GM21717 (cell line): ENCODE data around the gene DACH2.

Experiments used
- ATAC-seq: cut with Tn5 transposase; IDR thresholded peaks from one replicate; pipeline ENCODE4 v1.9.1; 2021; ENCODE audit warnings: mild to moderate bottlenecking, moderate library complexity; ENCODE audit not compliant: unreplicated experiment

The DACH2 gene

DNA sequence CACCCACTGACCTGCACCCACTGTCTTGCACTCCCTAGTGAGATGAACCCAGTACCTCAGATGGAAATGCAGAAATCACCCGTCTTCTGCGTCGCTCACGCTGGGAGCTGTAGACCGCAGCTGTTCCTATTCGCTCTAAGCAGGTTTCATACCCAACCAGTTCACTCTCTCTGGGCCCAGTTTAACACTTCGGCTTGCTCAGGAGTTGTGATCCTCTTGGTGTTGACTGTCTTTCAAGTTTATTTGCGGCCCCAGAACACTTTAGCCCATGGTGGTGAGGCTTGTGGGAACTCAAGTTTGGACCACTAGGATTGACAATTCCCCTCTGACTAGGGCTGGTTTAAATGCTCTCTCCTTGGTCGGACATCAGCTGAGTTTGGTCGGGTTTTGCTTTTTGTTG lies 147.0 kb downstream of the DACH2 start:
- ATAC-seq: no peak

DNA sequence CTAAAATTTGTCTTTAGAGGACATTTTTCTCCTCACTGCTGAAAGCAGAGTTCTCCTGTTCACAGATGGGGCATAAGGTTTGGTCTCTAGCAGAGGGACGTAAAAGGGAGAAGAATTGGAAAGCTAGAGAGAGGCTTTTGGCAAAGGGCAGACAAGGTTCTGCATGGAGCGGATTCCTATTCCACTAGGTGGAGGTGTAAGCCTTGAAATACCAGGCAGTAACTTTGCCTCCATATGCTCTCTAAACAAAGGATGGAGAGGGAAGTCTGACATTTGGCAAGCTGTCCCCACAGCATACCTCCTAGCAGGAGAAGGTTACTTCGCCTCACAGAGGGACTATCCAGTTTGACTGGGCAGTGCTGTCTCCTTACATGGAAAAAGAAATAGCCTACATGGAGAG lies 174.7 kb downstream of the DACH2 start:
- ATAC-seq: no peak

DNA sequence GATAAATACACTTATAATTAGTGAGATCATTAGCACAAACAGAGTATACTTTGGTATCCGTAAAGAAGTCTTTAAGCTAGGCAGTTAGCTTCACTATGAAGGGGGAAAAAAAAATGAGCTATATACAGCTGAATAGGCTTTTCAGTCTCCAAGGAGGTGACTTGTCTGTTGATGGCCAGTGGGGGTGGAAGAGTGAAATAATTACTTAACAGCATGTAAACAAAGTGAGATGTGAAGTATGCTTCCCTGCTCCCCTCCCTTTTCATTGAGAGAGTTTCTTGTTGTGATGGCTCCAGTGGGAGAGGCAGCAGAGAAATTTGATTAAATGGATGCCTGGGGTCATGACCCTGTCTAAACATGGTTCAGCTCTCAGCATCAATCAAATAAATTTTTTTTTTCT lies 180.9 kb downstream of the DACH2 start:
- ATAC-seq: no peak

DNA sequence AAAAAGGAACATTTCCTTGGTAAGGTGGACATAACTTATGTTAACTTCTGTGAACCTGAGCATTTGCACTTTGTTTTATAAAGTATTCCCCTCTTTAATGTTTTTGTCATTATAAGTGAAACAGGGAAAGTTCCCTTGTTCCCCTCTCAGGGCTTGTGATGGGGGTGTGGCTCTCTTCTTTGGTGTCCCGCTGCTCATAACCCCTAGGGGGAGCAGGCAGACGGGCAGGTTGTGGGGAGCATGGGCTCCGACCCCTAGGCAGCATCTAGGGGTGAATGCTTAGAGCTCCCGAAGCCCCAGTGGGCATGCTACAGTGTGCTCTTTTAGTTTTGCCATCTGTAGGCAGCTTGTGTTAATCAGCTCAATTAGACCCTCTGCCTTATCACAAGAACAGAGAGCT lies 200.4 kb downstream of the DACH2 start:
- ATAC-seq: no peak

DNA sequence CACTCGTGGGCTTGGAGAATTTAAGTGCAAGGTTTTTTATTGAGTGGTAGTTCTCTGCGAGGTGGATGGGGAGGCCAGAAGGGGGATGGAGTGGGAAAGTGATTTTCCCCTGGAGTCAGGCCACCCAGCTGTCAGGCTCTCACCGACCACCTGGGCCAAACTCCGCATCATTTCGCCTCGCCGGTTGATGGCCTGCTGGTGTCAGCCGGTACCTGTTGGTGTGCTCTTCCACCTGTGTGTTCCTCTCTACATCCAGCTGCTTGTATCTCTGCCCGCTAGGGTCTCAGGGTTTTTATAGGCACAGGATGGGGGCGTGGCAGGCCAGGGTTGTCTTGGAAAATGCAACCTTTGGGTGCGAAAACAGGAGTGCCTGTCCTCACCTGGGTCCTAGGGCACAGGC lies 200.9 kb downstream of the DACH2 start:
- no peak for ATAC-seq

DNA sequence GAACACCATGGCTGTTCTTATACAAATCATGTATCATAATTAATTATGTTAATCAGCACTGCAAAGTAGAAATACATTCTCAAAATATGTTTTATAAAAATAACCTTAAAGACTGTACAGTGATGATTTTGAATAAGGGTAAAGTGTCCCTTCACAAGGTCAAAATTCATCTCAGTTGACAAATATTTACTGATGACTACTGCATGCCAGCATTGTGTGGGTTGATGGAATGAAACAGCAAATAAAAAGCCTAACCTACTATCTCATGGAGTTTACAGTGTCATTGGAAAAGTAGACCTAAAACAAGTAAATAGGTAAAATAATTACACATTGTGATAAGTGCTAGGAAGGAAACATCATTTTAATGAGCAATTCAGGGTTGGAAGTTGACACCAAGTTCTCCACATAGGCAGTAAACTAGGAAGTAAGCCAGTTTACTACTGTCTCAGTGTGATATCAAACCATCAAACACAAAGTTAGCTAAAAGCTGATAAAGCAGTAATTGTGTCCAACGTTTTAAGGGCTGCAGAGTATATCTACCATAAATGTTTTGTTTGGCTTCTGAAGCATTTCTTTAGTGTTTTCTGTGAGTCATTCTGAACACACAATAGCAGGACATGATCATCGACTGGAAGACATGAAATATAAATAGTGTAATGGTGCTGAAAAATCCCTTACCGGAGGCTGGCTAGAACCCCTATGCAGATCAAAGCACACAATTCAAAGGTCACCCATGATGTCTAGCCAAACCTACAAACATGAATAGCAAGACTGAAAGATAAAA lies 221.8 kb downstream of the DACH2 start:
- no peak for ATAC-seq

DNA sequence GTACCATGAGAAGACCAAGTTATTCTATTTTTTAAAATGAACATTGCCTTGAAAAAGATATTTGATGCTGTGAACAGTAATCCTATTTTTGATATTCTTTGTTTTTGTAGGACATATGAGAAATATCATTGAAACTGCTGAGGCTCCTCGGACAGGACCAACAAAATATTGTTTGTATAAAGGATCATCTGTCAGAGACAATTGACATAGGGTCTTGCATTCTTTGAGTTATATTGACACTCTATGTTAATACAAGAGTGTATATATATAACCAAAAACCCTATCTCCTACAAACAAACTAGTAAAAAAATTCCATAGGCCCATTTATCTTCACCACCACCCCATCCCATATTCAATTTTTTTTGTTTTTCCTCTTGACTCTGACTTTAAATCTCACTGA lies 222.7 kb downstream of the DACH2 start:
- no peak for ATAC-seq

DNA sequence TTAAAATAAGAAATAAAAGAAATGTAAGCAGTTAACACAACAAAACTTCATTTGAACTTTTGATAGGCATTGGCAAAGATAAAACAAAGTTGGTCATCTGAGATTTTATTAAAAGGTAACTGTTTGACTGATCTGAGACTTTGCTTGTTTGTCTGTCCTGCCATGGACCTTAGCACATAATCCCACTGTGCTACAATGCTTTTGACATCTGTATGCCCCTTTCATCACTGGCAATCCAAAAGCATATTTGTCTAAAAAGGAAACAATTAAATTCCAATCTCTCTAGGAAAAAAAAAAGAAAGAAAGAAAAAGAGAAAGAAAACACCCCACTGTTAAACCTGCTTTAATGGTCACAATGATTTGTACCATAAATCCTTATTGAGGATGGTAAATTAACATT lies 231.0 kb downstream of the DACH2 start:
- no peak for ATAC-seq

DNA sequence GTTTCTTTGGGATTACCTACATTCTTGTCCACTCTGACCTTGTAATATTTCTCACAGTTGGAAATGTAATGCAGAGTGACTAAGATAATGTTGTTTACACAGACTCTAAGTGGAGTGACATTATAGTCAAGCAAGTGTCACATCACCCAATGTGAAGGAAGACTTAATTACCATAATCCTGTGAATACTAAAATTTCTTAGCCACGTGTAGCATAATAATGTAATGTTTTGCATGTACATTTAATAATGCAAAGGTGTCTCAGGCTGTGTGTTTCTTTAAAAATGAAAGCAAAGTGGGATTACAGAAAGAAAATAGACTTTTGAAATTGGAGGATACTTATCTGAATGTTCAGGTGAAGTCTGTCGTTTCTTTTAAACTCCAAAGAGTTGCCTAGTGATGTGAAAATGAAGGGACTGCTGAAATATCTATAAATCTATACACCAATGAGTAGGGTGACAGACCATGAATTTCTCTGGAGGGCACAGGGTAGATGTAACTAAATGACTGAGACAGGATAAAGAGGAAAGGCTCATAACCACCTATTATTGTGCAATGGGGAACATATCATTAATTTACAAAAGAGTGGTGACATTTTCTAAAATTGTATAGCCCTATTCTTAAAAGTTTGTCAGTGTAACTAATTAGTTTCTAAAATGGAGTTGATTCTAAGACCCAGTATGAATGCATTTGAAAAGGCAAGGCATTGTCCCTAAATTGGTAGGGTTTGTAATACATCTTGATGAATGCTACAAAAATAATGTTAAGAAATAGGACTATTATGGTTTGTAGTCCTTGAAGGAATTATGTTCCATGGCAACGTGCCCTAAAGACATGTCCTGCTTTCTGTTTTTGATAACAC lies 235.7 kb downstream of the DACH2 start:
- no peak for ATAC-seq

DNA sequence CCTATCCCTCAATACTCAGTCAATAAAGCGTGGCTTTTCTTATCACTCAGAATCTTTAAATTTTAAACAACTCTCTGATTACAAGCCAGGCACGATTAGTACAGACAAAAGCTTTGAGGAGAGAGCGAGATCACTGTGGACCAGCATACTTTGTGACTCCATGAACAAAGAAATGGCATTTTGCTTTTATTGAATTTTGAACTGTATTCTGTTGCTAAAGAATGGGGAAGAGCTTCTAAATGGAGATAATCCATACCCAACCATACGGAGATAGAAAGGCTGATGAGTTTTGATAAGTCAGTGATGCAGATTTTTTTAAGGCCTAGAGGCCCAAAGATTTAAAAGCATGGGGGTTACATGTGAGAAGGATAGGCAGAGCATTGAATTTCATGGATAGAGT lies 259.1 kb downstream of the DACH2 start:
- ATAC-seq: no peak

DNA sequence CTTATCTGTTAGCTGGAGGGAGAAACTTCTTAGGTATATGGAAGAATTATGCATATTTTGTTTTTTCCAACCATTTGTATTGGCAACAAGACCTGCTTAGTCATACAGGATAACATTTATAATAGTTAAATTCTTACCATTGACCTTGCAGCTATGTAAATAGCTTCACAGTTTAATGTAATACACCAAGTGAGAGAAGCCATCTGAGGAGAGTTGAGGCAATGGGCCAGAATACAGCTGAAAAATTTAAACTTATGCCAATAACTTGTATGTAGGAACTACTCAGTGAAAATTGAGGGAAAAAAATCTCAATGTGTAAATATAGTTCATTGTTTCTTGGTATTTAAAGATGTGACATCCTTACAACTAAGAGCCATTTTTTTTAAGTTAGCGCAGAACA lies 273.5 kb downstream of the DACH2 start:
- no peak for ATAC-seq

DNA sequence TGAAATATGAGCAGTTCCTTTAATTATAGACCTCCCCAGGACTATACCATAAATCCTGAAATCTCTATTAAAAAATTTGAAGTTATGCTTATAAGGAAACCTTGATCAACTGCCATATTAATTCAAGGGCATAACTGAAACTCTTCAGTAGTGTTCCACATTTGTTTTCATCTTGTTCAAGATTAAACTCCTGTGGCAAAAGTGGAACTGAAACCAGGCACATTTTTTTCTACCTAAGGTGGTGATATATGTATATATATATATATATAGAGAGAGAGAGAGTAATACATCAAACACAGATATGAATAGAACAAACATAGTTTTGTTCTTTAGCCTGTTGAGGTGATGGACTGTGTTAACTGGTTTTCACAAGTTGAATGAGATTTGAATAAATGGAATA lies 287.9 kb downstream of the DACH2 start:
- ATAC-seq: no peak

DNA sequence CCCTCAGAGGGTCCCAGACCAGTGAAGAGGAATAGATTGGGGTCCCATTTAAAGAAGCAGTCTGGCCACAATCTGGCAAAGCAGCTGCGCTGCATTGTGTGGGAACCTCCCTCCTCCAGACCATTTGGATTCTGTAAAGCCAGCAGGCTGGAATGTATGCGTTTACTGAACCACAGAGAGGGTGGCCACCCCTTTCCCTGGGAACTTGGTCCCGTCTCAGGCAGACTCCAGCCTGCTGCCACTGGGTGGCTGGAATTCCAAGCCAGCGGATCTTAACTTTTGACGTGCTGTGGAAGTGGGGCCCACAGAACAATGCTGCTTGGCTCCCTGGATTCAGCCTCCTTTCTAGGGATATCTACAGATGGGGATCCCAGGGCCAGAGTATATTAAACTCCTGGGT lies 307.2 kb downstream of the DACH2 start:
- ATAC-seq: no peak

DNA sequence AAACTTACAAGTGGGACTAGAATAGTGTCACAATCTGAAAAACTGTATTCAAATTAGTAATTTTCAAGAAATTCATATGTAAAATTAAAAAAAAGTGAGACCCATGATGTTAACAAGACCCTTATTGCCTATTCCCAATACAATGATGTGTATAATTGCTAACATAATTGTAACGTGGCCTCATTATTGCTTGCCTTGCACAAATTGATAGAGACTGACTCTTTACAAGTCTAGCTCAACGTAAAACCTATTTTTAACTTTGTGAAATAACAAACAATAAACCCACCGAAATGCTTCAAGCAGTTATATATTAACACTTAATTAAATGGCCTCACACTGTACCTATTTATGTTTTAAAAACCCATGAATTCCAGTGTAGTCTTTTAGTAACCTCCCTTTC lies 312.5 kb downstream of the DACH2 start:
- ATAC-seq: no peak

DNA sequence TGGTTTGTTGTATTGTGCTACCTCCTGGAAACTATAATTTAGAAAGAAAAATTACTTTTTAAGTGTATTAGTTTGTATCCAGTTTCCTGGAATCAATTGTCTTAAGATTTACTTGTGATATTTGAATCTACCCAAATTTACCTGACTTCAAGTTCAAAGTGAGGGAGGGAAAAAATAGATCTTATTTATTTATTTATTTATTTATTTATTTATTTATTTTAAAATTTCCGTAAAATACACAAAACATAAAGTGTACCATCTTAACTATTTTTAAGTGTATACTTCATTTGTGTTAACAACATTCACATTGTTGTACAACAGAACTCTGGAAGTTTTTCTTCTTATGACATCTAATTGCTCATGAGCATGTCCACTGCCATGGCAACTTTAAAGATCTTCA lies 356.0 kb downstream of the DACH2 start:
- no peak for ATAC-seq

DNA sequence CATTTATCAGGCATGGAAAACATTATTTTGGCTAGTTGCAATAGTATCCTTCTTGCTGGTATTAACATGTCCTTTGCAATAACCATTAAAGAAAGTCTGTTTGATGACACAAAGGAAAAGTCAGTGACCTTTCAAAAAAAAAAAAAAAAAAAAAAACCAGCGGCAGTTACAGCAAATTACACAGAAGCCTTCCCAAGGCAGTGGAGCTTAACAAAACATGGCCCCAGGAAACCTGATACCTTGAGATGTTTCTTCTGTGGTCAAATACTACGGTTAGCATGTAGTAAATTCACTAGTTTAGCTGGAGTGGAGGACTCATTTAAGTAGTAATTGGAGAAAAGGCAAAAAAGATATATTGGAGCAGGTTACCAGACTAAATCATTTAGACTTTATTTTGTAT lies 359.1 kb downstream of the DACH2 start:
- no peak for ATAC-seq

DNA sequence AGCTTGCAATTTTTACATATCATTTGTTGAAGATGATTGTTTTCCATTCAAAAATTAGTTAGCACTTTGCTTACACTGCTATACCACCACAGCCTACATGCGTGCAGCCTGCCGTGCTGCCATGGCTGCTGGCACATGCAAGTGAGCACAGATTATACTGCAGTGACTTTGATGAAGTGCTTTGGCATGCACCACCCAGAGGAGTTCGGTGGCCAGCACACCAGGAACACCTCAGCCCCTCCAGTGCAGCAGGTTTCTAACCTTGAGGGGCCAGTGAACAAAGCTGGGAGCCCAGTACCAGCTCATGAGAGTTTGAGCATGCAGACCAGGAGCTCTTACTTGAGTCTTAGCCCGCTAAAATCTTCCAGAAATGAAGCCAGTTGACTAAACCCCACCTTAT lies 431.5 kb downstream of the DACH2 start:
- ATAC-seq: no peak

DNA sequence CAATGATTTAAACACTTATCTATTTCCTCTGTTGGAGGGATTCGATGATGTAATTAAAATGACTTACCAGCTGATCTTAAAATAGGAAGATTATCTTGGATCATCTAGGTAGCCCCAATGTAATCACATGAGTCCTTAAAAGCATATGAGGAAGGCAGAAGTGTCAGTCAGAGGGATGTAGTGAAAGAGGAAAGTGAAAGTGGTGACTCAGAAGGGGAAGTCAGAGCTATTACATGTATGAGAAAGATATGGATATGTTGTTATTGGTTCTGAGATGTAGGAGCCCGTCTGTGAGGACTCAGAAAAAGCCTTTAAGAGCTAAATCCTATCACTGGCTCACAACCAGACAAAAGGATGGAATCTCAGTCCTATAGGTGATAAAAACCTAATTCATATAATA lies 456.4 kb downstream of the DACH2 start:
- ATAC-seq: peak; percentile 75

DNA sequence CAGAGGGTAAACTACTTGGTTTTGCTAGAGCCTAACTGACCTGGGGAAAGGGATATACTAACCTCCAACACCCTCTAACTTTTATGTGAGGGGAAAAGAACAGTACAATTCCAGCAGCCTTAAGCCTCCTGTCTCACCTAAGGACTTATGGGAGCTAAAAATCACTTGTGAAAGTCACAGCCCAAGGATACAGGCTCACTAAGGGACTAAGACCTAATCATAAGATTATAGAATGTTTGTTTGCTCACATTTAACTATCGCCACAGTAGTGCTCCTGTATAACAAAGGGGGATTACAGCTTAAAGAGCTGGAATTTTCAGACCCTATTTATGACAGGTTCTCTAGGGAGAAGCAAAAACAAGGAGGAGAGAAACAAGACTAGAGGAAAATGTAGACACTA lies 548.7 kb downstream of the DACH2 start:
- ATAC-seq: no peak

DNA sequence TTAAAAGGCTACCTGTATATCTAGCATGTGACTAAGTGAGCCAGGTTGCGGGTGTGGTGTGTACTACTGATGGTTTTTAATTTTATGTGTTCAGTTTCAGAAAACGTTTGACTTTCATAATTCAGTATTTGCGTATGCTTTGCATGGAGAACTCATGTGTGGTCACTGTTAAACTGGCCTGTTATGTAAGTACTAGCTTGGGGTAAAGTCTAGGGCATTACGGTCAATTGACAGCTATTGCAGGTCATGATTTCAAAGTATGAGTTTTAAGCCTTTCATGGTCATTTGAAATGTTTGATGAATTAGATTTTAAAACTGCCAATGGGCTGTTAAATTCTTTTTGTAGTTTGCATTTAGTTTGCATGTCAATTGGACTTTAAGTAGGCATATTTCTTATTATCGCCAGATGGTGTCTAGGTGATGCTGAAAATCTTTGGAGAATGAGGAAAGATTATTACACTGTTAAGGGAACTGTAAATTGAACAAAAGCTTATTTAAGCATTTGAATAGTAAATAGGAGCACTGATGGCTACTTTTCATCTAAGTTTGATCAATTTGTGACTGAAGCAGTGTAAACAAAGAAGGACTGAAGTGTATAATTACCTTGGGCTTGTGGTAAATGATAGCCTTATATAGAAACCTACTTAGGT lies 563.4 kb downstream of the DACH2 start:
- no peak for ATAC-seq

DNA sequence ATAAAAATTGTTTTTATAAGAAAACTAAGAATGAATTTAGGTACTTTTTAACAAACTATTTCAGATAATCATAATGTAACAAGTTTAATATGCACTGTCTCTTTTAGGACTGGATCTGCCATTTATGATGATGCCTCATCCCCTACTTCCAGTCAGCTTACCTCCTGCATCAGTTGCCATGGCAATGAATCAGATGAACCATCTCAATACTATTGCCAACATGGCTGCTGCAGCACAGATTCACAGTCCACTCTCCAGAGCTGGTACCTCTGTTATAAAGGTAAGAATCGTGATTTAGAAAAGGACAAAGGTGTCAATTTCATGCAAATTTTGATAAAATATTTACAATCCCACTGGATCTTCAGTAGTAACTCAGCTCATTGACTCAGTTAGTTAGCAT lies 566.2 kb downstream of the DACH2 start:
- no peak for ATAC-seq

DNA sequence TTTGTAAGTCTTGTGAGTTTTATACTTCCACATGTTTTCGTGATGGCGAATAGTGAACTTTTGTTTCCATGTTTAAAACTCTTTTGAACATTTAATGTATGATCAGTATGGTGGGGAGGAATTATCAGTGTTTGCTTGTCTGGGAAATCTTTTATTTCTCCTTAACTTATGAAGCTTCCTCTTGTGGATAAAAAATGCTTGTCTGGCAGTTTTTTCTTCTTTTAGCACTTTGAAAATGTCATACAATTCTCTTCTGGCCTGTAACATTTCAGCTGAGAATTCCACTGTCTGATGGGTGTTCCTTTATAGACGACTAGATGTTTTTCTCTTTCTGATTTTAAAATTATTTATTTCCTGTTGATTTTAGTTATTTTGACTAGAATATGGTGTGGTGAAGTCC lies 576.0 kb downstream of the DACH2 start:
- ATAC-seq: no peak
